PC-9 (cell line): ENCODE data around the gene PNPLA4. TPM values are rescaled to one million over a fixed set of nuclear protein-coding genes. Genes with fewer than 3 reads are reported as not detected.

Source experiments
- BruUV-seq: library from RNA; stranded (reverse); fragments of 400-500 nt; replicated peaks from 2 replicates; lab custom pipeline; 2021; lab: Mats Ljungman, UMichigan
- CTCF ChIA-PET: fragments of 300-600 bp; sonication (Branson Sonifier 250); formaldehyde crosslinking; loops from one replicate; lab custom pipeline; 2022; ENCODE audit warnings: antibody characterized with exemption; lab: Charles Lee
- POLR2A ChIA-PET: fragments of 300-600 bp; sonication (Branson Sonifier 250); formaldehyde crosslinking; loops from one replicate; lab custom pipeline; 2022; ENCODE audit warnings: antibody characterized with exemption; ENCODE audit not compliant: unreplicated experiment; lab: Charles Lee
- DNase-seq, 2 experiments: peaks; one replicate each; pipeline versions ENCODE4 v3.0.0 to v3.0.0-alpha.2; 2015 to 2022; ENCODE audit warnings: mixed read lengths in 1 of 2
- H2AFZ ChIP-seq: fragments of 200-600 bp; sonication (generic); 2 replicates; pipeline ENCODE4 v1.8.1; 2017; ENCODE audit warnings: antibody characterized with exemption
- H3F3A ChIP-seq: fragments of 200-600 bp; sonication (generic); 2 replicates; pipeline ENCODE4 v1.8.1; 2017; ENCODE audit warnings: antibody characterized with exemption, mild to moderate bottlenecking, low read depth; ENCODE audit not compliant: insufficient read depth
- H3K27ac ChIP-seq: fragments of 200-600 bp; sonication (generic); 2 replicates; pipeline ENCODE4 v1.6.1; 2016; ENCODE audit warnings: mixed run types
- H3K27me3 ChIP-seq: fragments of 200-600 bp; sonication (generic); 2 replicates; pipeline ENCODE4 v1.6.1; 2016; ENCODE audit warnings: low read depth, mixed run types; ENCODE audit not compliant: insufficient read depth
- H3K36me3 ChIP-seq: fragments of 200-600 bp; sonication (generic); 2 replicates; pipeline ENCODE4 v1.6.1; 2016; ENCODE audit warnings: low read depth, mixed run types
- H3K4me1 ChIP-seq: fragments of 200-600 bp; sonication (generic); replicated peaks from 2 replicates; pipeline ENCODE4 v1.6.1; 2016; ENCODE audit warnings: mixed run types; ENCODE audit not compliant: insufficient read depth
- H3K4me2 ChIP-seq: fragments of 200-600 bp; sonication (generic); 2 replicates; pipeline ENCODE4 v1.6.1; 2017; ENCODE audit warnings: mixed run types
- H3K4me3 ChIP-seq: fragments of 200-600 bp; sonication (generic); 2 replicates; pipeline ENCODE4 v1.6.1; 2016; ENCODE audit warnings: mixed run types
- H3K79me2 ChIP-seq: fragments of 200-600 bp; sonication (generic); 2 replicates; pipeline ENCODE4 v1.6.1; 2017; ENCODE audit warnings: low read depth, mixed run types
- H3K9me2 ChIP-seq: fragments of 200-600 bp; sonication (generic); 2 replicates; pipeline ENCODE4 v1.8.1; 2017; ENCODE audit warnings: mild to moderate bottlenecking; ENCODE audit not compliant: insufficient read depth
- H3K9me3 ChIP-seq: fragments of 200-600 bp; sonication (generic); 2 replicates; pipeline ENCODE4 v1.8.1; 2016; ENCODE audit warnings: low read depth; ENCODE audit not compliant: insufficient read depth
- H4K20me1 ChIP-seq: fragments of 200-600 bp; sonication (generic); 2 replicates; pipeline ENCODE4 v1.8.1; 2017; ENCODE audit not compliant: insufficient read depth
- EZH2 ChIP-seq: fragments of 200-600 bp; sonication (generic); IDR thresholded peaks from 2 replicates; pipeline ENCODE4 v1.8.0; 2017; ENCODE audit warnings: antibody characterized with exemption, low read depth
- intact Hi-C: fragments of 100-400 bp; cut with micrococcal nuclease; formaldehyde crosslinking; loops from one replicate; pipeline ENCODE4 v1.10.0; 2022; ENCODE audit not compliant: unreplicated experiment
- total RNA-seq: library from RNA; stranded (reverse); gene quantifications from 2 replicates; pipeline ENCODE4 v1.2.3, GENCODE V29; 2021
- TF ChIP-seq, protein P1 (sequence below): fragments of 200-600 bp; sonication (generic); conservative IDR thresholded peaks from 2 replicates; pipeline ENCODE4 v1.6.1; 2017; ENCODE audit warnings: mixed run types, antibody characterized with exemption, mild to moderate bottlenecking, moderate library complexity

PNPLA4 gene
- total RNA-seq, 1 experiment from 2014 or later: 29.1 TPM

GRCh38 chrX:7965436-7965835 is 38.2 kb upstream of the PNPLA4 start:
- no peaks in the 10 kb centered on the region for H3K9me3 ChIP-seq
- H3K79me2 ChIP-seq: no peaks in the 10 kb centered on the region
- ChIA-PET CTCF (no interaction called here), POLR2A (no interaction called here)
- intact Hi-C loops: no loop called here
- H2AFZ ChIP-seq: no peak overlapping the region
- H3K27ac ChIP-seq: no peak overlapping the region
- BruUV-seq: no TSS peak
- TF ChIP-seq, protein P1, sequence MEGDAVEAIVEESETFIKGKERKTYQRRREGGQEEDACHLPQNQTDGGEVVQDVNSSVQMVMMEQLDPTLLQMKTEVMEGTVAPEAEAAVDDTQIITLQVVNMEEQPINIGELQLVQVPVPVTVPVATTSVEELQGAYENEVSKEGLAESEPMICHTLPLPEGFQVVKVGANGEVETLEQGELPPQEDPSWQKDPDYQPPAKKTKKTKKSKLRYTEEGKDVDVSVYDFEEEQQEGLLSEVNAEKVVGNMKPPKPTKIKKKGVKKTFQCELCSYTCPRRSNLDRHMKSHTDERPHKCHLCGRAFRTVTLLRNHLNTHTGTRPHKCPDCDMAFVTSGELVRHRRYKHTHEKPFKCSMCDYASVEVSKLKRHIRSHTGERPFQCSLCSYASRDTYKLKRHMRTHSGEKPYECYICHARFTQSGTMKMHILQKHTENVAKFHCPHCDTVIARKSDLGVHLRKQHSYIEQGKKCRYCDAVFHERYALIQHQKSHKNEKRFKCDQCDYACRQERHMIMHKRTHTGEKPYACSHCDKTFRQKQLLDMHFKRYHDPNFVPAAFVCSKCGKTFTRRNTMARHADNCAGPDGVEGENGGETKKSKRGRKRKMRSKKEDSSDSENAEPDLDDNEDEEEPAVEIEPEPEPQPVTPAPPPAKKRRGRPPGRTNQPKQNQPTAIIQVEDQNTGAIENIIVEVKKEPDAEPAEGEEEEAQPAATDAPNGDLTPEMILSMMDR: no peak
- TF ChIP-seq EZH2: no peak
- no peaks in the 10 kb centered on the region for H3K36me3 ChIP-seq
- DNase-seq: no peak
- H4K20me1 ChIP-seq: no peaks in the 10 kb centered on the region
- no peaks in the 10 kb centered on the region for H3F3A ChIP-seq
- H3K4me2 ChIP-seq: no peak overlapping the region
- no peaks in the 10 kb centered on the region for H3K4me1 ChIP-seq
- no peak overlapping the region for H3K4me3 ChIP-seq
- H3K27me3 ChIP-seq: no peaks in the 10 kb centered on the region
- H3K9me2 ChIP-seq: no peaks in the 10 kb centered on the region

GRCh38 chrX:7960246-7960645 is 33.0 kb upstream of the PNPLA4 start:
- H2AFZ ChIP-seq: no peak overlapping the region
- intact Hi-C loops: no loop called here
- H3K4me3 ChIP-seq: no peak overlapping the region
- TF ChIP-seq, protein P1: no peak
- TF ChIP-seq EZH2: no peak
- H3K4me1 ChIP-seq: no peaks in the 10 kb centered on the region
- no peaks in the 10 kb centered on the region for H3K36me3 ChIP-seq
- no peaks in the 10 kb centered on the region for H4K20me1 ChIP-seq
- POLR2A ChIA-PET: no interaction called here
- no peaks in the 10 kb centered on the region for H3K9me3 ChIP-seq
- no peaks in the 10 kb centered on the region for H3K27me3 ChIP-seq
- no peaks in the 10 kb centered on the region for H3F3A ChIP-seq
- no peak overlapping the region for H3K4me2 ChIP-seq
- no peaks in the 10 kb centered on the region for H3K9me2 ChIP-seq
- CTCF ChIA-PET: no interaction called here
- no TSS peak for BruUV-seq
- no peak overlapping the region for H3K27ac ChIP-seq
- DNase-seq: no peak
- no peaks in the 10 kb centered on the region for H3K79me2 ChIP-seq

GRCh38 chrX:7953446-7953845 is 26.2 kb upstream of the PNPLA4 start:
- Histone ChIP-seq H3F3A (no peaks in the 10 kb centered on the region), H3K4me1 (no peaks in the 10 kb centered on the region), H3K9me2 (no peaks in the 10 kb centered on the region), H3K9me3 (no peaks in the 10 kb centered on the region), H4K20me1 (no peaks in the 10 kb centered on the region), H3K27me3 (no peaks in the 10 kb centered on the region), H3K79me2 (no peaks in the 10 kb centered on the region), H3K36me3 (no peaks in the 10 kb centered on the region), H3K4me3 (no peak overlapping the region), H2AFZ (no peak overlapping the region), H3K4me2 (no peak overlapping the region), H3K27ac (no peak overlapping the region)
- no peak for DNase-seq
- no TSS peak for BruUV-seq
- POLR2A ChIA-PET: no interaction called here
- TF ChIP-seq, protein P1: no peak
- TF ChIP-seq EZH2: no peak
- CTCF ChIA-PET: interaction anchor here (0.6 kb wide), 1 partner anchor 707 kb away, joined by 14 read pairs; no protein-coding TSS in a partner anchor
- intact Hi-C loops: no loop called here
